GM21825 (cell line): ENCODE data around the gene KCNQ4.

Experiments
- ATAC-seq: cut with Tn5 transposase; IDR thresholded peaks from one replicate; pipeline ENCODE4 v1.9.1; 2021; ENCODE audit warnings: mild to moderate bottlenecking, moderate library complexity; ENCODE audit not compliant: unreplicated experiment

KCNQ4 gene

GRCh38 chr1:40776236-40777072, 7.1 kb upstream of the KCNQ4 start:
- no peak for ATAC-seq

GRCh38 chr1:40777224-40777970, 6.2 kb upstream of the KCNQ4 start:
- no peak for ATAC-seq

- no peak for ATAC-seq
Measured at GRCh38 chr1:40780678-40781607, 2.6 kb upstream of the KCNQ4 start.

GRCh38 chr1:40781608-40781971, 2.0 kb upstream of the KCNQ4 start:
- no peak for ATAC-seq

GRCh38 chr1:40782371-40782956, 1.1 kb upstream of the KCNQ4 start:
- ATAC-seq, result no peak

- no peak for ATAC-seq
Measured at GRCh38 chr1:40784141-40784770, 669 bp downstream of the KCNQ4 start.

- no peak for ATAC-seq
Measured at GRCh38 chr1:40784771-40785151, 1.2 kb downstream of the KCNQ4 start.

GRCh38 chr1:40785446-40785845, 1.9 kb downstream of the KCNQ4 start:
- ATAC-seq, result no peak

- ATAC-seq, result no peak
Measured at GRCh38 chr1:40786171-40786994, 2.8 kb downstream of the KCNQ4 start.

GRCh38 chr1:40786995-40787705, 3.6 kb downstream of the KCNQ4 start:
- ATAC-seq, result no peak

- no peak for ATAC-seq
Measured at GRCh38 chr1:40787737-40788560, 4.4 kb downstream of the KCNQ4 start.

GRCh38 chr1:40788561-40789341, 5.2 kb downstream of the KCNQ4 start:
- ATAC-seq, result no peak

- ATAC-seq, result no peak
Measured at GRCh38 chr1:40789342-40789598, 5.7 kb downstream of the KCNQ4 start.

- ATAC-seq, result no peak
Measured at GRCh38 chr1:40789661-40790430, 6.3 kb downstream of the KCNQ4 start.

- ATAC-seq, result no peak
Measured at GRCh38 chr1:40792036-40792435, 8.4 kb downstream of the KCNQ4 start.

GRCh38 chr1:40793617-40794016, 10.0 kb downstream of the KCNQ4 start:
- ATAC-seq, result no peak

- ATAC-seq, result no peak
Measured at GRCh38 chr1:40794048-40794447, 10.5 kb downstream of the KCNQ4 start.
